ENCODE data around the gene RTN4IP1. TPM values are rescaled to one million over a fixed set of nuclear protein-coding genes. Genes with fewer than 3 reads are reported as not detected.

The RTN4IP1 gene
- total RNA-seq, 1 experiment from 2014 or later: 11.2 TPM

- H3K4me1 Mint-ChIP-seq (ENCODE audit: low read depth, unreplicated experiment): peaks cover 33% of the 10 kb centered on the region
- intact Hi-C loops (cut with micrococcal nuclease; ENCODE audit: unreplicated experiment): no loop called here
- H3K9me3 Mint-ChIP-seq (ENCODE audit: unreplicated experiment): no peaks in the 10 kb centered on the region
- ChIA-PET POLR2A (no interaction called here), CTCF (no interaction called here)
- H3K27ac Mint-ChIP-seq (ENCODE audit: unreplicated experiment): peak overlapping the region; percentile 81
- H3K27me3 ChIP-seq (replicated peaks; ENCODE audit: control insufficient read depth, insufficient read depth, low read length): no peaks in the 10 kb centered on the region
- no TSS peak for BruUV-seq (replicated peaks)
- H3K4me3 ChIP-seq (ENCODE audit: low read depth, low read length): no peak overlapping the region
- no peaks in the 10 kb centered on the region for H3K9me3 ChIP-seq
- peaks cover 31% of the 10 kb centered on the region for H3K36me3 Mint-ChIP-seq (ENCODE audit: insufficient read depth, unreplicated experiment)
- DNase-seq: no peak
- no peak for TF ChIP-seq CTCF (IDR thresholded peaks at IDR 0.05; ENCODE audit: insufficient read depth in 1 of 2, low read depth in 1 of 2, low read length in 1 of 2, severe bottlenecking in 1 of 2, unreplicated experiment in 1 of 2)
- H3K36me3 ChIP-seq (ENCODE audit: control insufficient read depth, insufficient read depth, low read length): no peaks in the 10 kb centered on the region
- no peaks in the 10 kb centered on the region for H3K27me3 Mint-ChIP-seq (ENCODE audit: insufficient read depth, unreplicated experiment)
- no peak overlapping the region for H3K4me3 Mint-ChIP-seq (ENCODE audit: unreplicated experiment)
- peaks cover 39% of the 10 kb centered on the region for H3K4me1 ChIP-seq
Observed at GRCh38 chr6:106540432-106540831, 88.9 kb downstream of the RTN4IP1 start.

- no peaks in the 10 kb centered on the region for H3K27me3 ChIP-seq (replicated peaks; ENCODE audit: control insufficient read depth, insufficient read depth, low read length)
- no peak overlapping the region for H3K4me3 Mint-ChIP-seq (ENCODE audit: unreplicated experiment)
- H3K36me3 Mint-ChIP-seq (ENCODE audit: insufficient read depth, unreplicated experiment): peaks cover 31% of the 10 kb centered on the region
- H3K9me3 Mint-ChIP-seq (ENCODE audit: unreplicated experiment): no peaks in the 10 kb centered on the region
- intact Hi-C loops (cut with micrococcal nuclease; ENCODE audit: unreplicated experiment): no loop called here
- no peaks in the 10 kb centered on the region for H3K9me3 ChIP-seq
- no peaks in the 10 kb centered on the region for H3K36me3 ChIP-seq (ENCODE audit: control insufficient read depth, insufficient read depth, low read length)
- DNase-seq: no peak
- peaks cover 35% of the 10 kb centered on the region for H3K4me1 ChIP-seq
- H3K4me1 Mint-ChIP-seq (ENCODE audit: low read depth, unreplicated experiment): peaks cover 33% of the 10 kb centered on the region
- TF ChIP-seq CTCF (IDR thresholded peaks at IDR 0.05; ENCODE audit: insufficient read depth in 1 of 2, low read depth in 1 of 2, low read length in 1 of 2, severe bottlenecking in 1 of 2, unreplicated experiment in 1 of 2): no peak
- H3K27me3 Mint-ChIP-seq (ENCODE audit: insufficient read depth, unreplicated experiment): no peaks in the 10 kb centered on the region
- ChIA-PET POLR2A (no interaction called here), CTCF (no interaction called here)
- no peak overlapping the region for H3K4me3 ChIP-seq (ENCODE audit: low read depth, low read length)
- no TSS peak for BruUV-seq (replicated peaks)
- H3K27ac Mint-ChIP-seq (ENCODE audit: unreplicated experiment): peak overlapping the region; percentile 81
Observed at GRCh38 chr6:106539936-106540335, 89.4 kb downstream of the RTN4IP1 start.

- H3K4me3 ChIP-seq (ENCODE audit: low read depth, low read length): no peak overlapping the region
- peaks cover 35% of the 10 kb centered on the region for H3K4me1 ChIP-seq
- no peaks in the 10 kb centered on the region for H3K9me3 Mint-ChIP-seq (ENCODE audit: unreplicated experiment)
- no peaks in the 10 kb centered on the region for H3K36me3 ChIP-seq (ENCODE audit: control insufficient read depth, insufficient read depth, low read length)
- H3K4me3 Mint-ChIP-seq (ENCODE audit: unreplicated experiment): no peak overlapping the region
- DNase-seq: no peak
- intact Hi-C loops (cut with micrococcal nuclease; ENCODE audit: unreplicated experiment): no loop called here
- H3K36me3 Mint-ChIP-seq (ENCODE audit: insufficient read depth, unreplicated experiment): peaks cover 25% of the 10 kb centered on the region
- ChIA-PET POLR2A (no interaction called here), CTCF (no interaction called here)
- BruUV-seq (replicated peaks): no TSS peak
- no peak overlapping the region for H3K27ac Mint-ChIP-seq (ENCODE audit: unreplicated experiment)
- H3K27me3 Mint-ChIP-seq (ENCODE audit: insufficient read depth, unreplicated experiment): no peaks in the 10 kb centered on the region
- no peaks in the 10 kb centered on the region for H3K9me3 ChIP-seq
- H3K27me3 ChIP-seq (replicated peaks; ENCODE audit: control insufficient read depth, insufficient read depth, low read length): no peaks in the 10 kb centered on the region
- TF ChIP-seq CTCF (IDR thresholded peaks at IDR 0.05; ENCODE audit: insufficient read depth in 1 of 2, low read depth in 1 of 2, low read length in 1 of 2, severe bottlenecking in 1 of 2, unreplicated experiment in 1 of 2): no peak
- peaks cover 33% of the 10 kb centered on the region for H3K4me1 Mint-ChIP-seq (ENCODE audit: low read depth, unreplicated experiment)
Observed at GRCh38 chr6:106538145-106538544, 91.2 kb downstream of the RTN4IP1 start.
